ENCODE measurements around the gene SH3RF1.

SH3RF1 gene

DNA sequence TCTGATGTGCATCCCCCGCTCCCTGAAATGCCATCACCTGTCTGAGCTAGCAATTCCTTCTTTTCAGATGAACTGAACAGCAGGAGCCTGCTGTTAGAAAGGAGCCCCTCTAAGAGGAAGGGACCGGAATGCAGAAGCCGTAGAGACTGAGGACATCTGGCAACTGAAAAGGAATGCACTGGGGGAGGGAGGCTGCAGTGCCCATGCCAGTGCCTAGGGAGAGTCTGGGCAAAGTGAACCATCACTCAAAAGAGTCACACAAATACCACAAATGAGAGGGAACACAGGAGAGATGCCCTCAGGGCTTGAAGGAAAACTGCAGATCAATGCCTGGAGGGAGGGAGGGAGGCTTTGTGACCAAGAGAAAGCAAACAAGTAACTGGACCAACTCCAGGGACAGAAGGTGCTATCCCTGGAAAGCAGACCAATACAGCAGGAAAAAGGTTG is 166.8 kb downstream of the SH3RF1 start:
- Histone ChIP-seq H3K36me3 (ENCODE audit: control insufficient read depth, insufficient read depth, low read length) (peaks cover 15% of the 10 kb centered on the region), H3K4me3 (ENCODE audit: low read length) (no peak overlapping the region), H3K4me1 (ENCODE audit: control insufficient read depth, insufficient read depth, low read length) (peaks cover 13% of the 10 kb centered on the region), H3K27me3 (ENCODE audit: control insufficient read depth, insufficient read depth, low read length) (no peaks in the 10 kb centered on the region), H3K9ac (ENCODE audit: low read length) (no peak overlapping the region), H3K27ac (ENCODE audit: low read depth, low read length) (no peak overlapping the region)

DNA sequence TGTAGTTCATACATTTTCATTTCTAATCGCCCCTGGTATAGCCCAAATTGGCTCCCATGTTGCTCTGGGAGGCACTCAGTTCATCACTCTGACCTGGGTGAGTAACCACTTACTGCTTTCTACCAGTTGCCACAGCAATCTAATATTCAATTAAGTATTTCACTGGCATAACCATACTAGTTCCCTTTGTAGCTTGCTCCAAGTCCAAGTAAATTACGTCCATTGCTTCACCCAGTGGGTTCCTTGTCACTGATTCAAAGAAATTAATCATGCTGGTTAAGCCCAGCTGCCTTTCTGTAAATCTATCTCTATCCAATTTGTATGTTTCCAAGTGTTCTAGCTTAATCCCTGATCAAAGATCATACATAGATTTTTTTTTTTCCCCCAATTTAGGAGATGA is 168.7 kb downstream of the SH3RF1 start:
- Histone ChIP-seq H3K27me3 (ENCODE audit: control insufficient read depth, insufficient read depth, low read length) (no peaks in the 10 kb centered on the region), H3K4me3 (ENCODE audit: low read length) (no peak overlapping the region), H3K4me1 (ENCODE audit: control insufficient read depth, insufficient read depth, low read length) (peaks cover 13% of the 10 kb centered on the region), H3K27ac (ENCODE audit: low read depth, low read length) (no peak overlapping the region), H3K9ac (ENCODE audit: low read length) (no peak overlapping the region), H3K36me3 (ENCODE audit: control insufficient read depth, insufficient read depth, low read length) (peaks cover 10% of the 10 kb centered on the region)

DNA sequence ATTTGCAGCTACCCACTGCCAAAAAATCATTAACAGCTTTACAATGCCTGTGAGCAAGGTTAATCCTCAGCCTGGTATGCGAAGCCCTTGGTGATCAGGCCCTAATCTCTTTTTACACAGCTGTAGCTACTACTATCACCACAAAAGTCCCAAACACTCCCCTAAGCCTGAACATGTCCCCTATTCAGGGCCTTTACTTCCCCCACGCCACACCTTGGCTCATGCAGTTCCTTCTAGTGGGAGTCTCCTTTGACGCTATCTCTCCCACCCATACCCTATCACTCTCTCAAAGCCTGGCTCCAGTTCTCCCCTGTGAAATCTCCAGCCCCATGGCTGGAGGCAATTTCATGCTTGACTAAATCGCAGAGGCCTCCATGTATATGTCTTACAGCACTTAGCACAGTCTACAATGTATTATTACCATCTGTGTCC is 170.1 kb downstream of the SH3RF1 start:
- peak overlapping the region; percentile 63 for H3K27ac ChIP-seq (ENCODE audit: low read depth, low read length)
- peaks cover 7% of the 10 kb centered on the region for H3K36me3 ChIP-seq (ENCODE audit: control insufficient read depth, insufficient read depth, low read length)
- no peak overlapping the region for H3K4me3 ChIP-seq (ENCODE audit: low read length)
- no peak overlapping the region for H3K9ac ChIP-seq (ENCODE audit: low read length)
- H3K27me3 ChIP-seq (ENCODE audit: control insufficient read depth, insufficient read depth, low read length), result no peaks in the 10 kb centered on the region
- H3K4me1 ChIP-seq (ENCODE audit: control insufficient read depth, insufficient read depth, low read length), result peaks cover 13% of the 10 kb centered on the region

DNA sequence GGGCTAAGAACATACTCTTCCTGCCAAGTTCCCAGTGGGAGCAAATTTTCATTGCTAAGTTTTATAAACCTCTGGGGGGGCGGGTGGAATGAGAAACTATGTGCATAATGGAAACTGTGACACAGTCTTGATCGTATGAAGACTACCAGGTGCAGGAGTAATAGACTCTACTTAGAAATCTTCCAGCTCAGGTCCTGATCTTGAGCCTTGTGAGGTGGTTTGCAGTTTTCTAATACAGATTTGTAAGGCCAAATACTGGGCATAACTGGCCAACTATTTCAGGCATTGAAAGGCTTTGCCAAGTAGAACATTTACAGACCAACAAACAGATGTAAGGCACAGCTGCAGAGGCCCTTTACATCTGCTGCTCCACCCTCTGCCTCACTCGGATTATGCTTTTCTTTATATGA is 171.0 kb downstream of the SH3RF1 start:
- H3K27me3 ChIP-seq (ENCODE audit: control insufficient read depth, insufficient read depth, low read length), result no peaks in the 10 kb centered on the region
- peak overlapping the region; percentile 63 for H3K27ac ChIP-seq (ENCODE audit: low read depth, low read length)
- no peak overlapping the region for H3K9ac ChIP-seq (ENCODE audit: low read length)
- H3K36me3 ChIP-seq (ENCODE audit: control insufficient read depth, insufficient read depth, low read length), result peaks cover 5% of the 10 kb centered on the region
- no peak overlapping the region for H3K4me3 ChIP-seq (ENCODE audit: low read length)
- peaks cover 13% of the 10 kb centered on the region for H3K4me1 ChIP-seq (ENCODE audit: control insufficient read depth, insufficient read depth, low read length)

DNA sequence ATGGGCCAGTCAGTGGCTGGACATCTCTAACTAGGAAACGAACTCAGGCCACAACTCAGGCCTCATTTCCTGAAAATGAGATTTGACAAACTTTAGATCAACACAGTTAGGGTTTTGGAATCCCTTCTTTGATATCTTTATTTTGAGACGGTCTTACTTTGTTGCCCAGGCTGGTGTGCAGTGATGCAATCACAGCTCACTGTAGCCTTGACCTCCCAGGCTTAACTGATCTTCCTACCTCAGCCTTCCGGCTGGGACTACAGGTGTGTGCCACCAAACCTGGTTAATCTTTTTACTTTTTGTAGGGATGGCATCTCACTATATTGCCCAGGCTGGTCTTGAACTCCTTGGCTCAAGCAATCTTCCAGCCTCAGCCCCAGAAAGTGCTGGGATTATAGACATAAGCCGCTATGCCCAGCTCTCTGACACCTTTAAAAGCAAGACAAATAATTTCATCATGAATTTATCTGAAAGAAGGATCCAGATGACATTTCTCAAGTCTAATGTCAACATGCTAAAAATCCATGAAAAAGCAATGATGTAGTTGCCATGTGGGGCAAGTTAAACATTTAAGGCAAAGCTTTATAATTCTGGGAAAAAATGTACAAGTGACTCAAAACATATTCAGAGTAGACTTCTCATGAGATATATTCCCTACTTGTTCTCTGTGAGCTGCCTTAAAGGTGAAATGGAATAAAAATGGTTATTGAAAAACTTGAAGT is 171.6 kb downstream of the SH3RF1 start:
- Histone ChIP-seq H3K4me3 (ENCODE audit: low read length) (no peak overlapping the region), H3K9ac (ENCODE audit: low read length) (no peak overlapping the region), H3K27me3 (ENCODE audit: control insufficient read depth, insufficient read depth, low read length) (no peaks in the 10 kb centered on the region), H3K27ac (ENCODE audit: low read depth, low read length) (no peak overlapping the region), H3K4me1 (ENCODE audit: control insufficient read depth, insufficient read depth, low read length) (peaks cover 11% of the 10 kb centered on the region), H3K36me3 (ENCODE audit: control insufficient read depth, insufficient read depth, low read length) (peaks cover 5% of the 10 kb centered on the region)

DNA sequence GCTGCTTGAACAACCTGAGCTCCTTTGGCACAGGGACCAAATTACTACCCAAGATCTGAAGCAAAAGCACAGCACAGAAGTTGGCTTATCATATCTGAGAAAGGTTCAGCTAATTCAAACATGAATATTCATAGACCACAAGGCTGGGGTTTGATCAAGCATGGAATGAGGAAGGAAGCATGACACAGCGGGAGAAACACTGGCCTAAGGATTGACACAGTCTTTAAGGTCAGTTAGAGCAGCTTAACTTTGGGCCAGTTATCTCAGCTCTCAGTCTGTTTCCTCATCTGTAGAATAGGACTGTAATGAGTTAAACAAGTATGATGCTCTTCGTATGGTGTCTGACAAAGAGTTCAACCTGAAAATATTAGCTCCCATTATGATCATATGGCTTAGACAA is 172.2 kb downstream of the SH3RF1 start:
- Histone ChIP-seq H3K4me1 (ENCODE audit: control insufficient read depth, insufficient read depth, low read length) (peaks cover 8% of the 10 kb centered on the region), H3K27ac (ENCODE audit: low read depth, low read length) (no peak overlapping the region), H3K4me3 (ENCODE audit: low read length) (no peak overlapping the region), H3K36me3 (ENCODE audit: control insufficient read depth, insufficient read depth, low read length) (peaks cover 2% of the 10 kb centered on the region), H3K9ac (ENCODE audit: low read length) (no peak overlapping the region), H3K27me3 (ENCODE audit: control insufficient read depth, insufficient read depth, low read length) (no peaks in the 10 kb centered on the region)

DNA sequence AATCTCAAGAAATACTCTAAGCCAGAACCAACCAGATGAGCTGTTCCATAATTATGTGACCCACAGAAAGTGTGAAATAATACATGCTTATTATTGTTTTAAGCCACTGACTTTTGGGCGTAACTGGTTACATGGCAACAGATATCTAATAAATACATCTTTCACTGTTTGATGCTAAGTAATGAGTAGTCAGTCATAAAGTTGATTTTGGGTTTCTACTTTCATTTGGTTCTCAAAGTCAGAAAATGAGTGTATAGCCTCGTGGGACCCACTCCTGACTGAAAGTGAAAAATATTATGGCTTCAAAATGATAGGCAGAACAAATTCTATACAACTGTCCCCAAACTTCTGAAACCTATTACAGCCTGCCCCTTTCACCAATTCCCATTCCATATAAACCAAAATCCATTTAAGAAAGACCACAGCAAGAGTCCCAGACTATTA is 172.7 kb downstream of the SH3RF1 start:
- no peak overlapping the region for H3K4me3 ChIP-seq (ENCODE audit: low read length)
- no peaks in the 10 kb centered on the region for H3K27me3 ChIP-seq (ENCODE audit: control insufficient read depth, insufficient read depth, low read length)
- H3K27ac ChIP-seq (ENCODE audit: low read depth, low read length), result no peak overlapping the region
- peaks cover 8% of the 10 kb centered on the region for H3K4me1 ChIP-seq (ENCODE audit: control insufficient read depth, insufficient read depth, low read length)
- H3K36me3 ChIP-seq (ENCODE audit: control insufficient read depth, insufficient read depth, low read length), result peaks cover 2% of the 10 kb centered on the region
- H3K9ac ChIP-seq (ENCODE audit: low read length), result no peak overlapping the region

DNA sequence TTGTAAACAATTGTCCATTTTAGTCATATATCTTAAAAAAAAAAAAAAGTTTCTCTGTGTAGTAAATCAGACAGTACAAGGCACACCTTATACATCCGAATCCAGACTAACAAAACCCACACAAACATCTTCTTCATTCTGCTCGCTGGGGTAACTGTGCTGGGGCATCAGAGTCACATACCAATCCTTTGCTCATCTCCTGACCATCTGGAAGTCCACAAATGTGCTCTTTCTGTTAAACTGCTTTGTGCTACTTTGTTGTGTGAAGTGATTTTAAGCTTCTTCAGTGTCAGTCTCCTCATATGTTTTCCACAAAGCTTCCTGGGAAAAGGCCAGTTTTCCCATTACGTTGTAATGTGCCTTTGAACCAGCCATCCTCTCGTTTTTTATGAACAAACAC is 174.5 kb downstream of the SH3RF1 start:
- H3K27ac ChIP-seq (ENCODE audit: low read depth, low read length), result no peak overlapping the region
- peaks cover 2% of the 10 kb centered on the region for H3K36me3 ChIP-seq (ENCODE audit: control insufficient read depth, insufficient read depth, low read length)
- H3K9ac ChIP-seq (ENCODE audit: low read length), result no peak overlapping the region
- H3K4me3 ChIP-seq (ENCODE audit: low read length), result no peak overlapping the region
- peaks cover 8% of the 10 kb centered on the region for H3K4me1 ChIP-seq (ENCODE audit: control insufficient read depth, insufficient read depth, low read length)
- H3K27me3 ChIP-seq (ENCODE audit: control insufficient read depth, insufficient read depth, low read length), result no peaks in the 10 kb centered on the region

DNA sequence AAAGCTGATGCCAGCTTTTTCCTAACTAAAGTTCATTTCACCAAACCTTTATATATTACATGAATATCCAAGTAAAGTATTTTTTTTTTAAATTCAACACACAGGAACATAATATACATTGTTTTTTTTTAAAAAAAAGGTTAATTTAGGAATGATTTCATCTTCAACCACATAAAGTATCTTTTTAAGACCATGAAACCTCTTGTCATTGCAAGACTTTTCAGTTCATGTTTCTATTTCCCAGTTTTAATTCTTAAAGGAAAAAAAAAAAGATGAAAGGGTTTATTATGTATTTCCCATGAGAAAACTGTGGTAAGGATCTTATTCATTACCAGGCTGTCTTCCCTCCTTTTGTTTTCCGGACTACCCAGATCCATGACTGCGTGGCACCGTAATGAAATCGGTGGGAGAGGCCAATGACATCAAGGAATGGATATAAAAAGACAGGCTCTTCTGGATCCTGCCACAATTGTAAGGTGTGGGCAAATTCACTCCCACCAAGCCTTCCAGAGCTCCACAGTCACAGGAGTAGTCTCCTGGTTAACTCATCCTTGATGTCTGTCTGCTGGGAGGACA is 176.0 kb downstream of the SH3RF1 start:
- Histone ChIP-seq H3K27ac (ENCODE audit: low read depth, low read length) (no peak overlapping the region), H3K36me3 (ENCODE audit: control insufficient read depth, insufficient read depth, low read length) (peaks cover 2% of the 10 kb centered on the region), H3K4me3 (ENCODE audit: low read length) (no peak overlapping the region), H3K4me1 (ENCODE audit: control insufficient read depth, insufficient read depth, low read length) (peaks cover 1% of the 10 kb centered on the region), H3K9ac (ENCODE audit: low read length) (no peak overlapping the region), H3K27me3 (ENCODE audit: control insufficient read depth, insufficient read depth, low read length) (no peaks in the 10 kb centered on the region)

DNA sequence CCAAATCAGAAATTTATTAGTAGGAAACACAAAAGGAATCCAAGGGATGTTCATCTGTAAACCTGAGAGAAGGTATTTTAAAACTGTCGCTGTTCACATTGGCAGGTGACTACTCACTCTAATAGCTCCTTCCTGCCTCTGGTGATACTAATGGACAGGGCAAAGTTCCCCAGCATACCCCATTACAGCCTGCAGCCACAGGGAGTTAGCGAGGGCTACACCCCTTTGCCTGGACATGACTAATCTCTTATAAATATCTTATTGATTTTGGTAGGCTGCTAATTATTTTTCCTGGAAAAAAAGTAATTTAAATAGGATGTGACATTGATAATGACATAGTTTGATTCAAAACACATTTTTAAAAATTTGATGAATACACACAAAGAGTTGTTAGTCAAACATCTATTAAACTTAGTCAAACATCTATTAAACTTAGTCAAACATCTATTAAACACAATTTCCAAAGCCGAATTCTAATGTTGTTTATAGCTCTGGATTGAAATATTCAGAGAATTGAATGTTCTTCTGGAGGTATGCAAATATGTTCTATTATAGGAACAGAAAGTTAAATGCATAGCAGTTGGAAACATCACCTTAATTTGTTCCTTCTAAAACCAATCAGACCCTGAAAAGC is 177.8 kb downstream of the SH3RF1 start:
- Histone ChIP-seq H3K27ac (ENCODE audit: low read depth, low read length) (no peak overlapping the region), H3K9ac (ENCODE audit: low read length) (no peak overlapping the region), H3K27me3 (ENCODE audit: control insufficient read depth, insufficient read depth, low read length) (no peaks in the 10 kb centered on the region), H3K4me3 (ENCODE audit: low read length) (no peak overlapping the region), H3K36me3 (ENCODE audit: control insufficient read depth, insufficient read depth, low read length) (peaks cover 2% of the 10 kb centered on the region), H3K4me1 (ENCODE audit: control insufficient read depth, insufficient read depth, low read length) (no peaks in the 10 kb centered on the region)

DNA sequence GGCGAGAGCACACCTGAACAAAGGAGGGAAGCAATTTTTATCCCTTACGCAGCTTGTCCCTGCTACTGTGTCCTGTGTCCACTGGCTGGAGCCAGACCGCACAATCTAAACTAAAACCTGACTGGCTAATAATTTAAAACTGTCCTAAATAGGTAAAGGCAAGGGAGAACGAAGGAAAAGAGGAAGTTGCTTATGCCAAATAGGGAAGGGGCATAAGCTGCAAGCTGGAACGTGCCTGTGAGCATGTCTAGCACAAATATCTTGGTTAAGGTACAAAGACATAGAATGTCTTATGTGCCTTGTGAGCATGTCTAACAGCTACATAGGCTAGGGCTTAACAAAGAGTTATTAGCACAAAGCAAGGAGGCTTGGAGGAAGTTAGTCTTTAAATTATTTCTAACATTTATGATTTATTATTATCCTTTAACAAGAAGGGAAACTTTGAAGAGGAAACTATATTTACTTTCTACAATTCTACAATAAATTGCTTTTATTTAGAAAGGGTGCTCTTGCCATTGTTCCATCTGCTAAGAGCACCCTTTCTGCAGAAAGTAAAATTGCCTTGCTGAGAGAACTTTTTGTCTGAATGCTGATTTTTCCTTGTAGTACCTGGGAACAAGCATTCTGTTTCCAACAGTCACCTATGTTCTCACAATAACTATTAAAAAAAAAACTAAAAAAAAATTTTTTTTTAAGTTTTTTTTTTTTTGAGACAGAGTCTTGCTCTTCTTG is 180.1 kb downstream of the SH3RF1 start:
- H3K27me3 ChIP-seq (ENCODE audit: control insufficient read depth, insufficient read depth, low read length), result no peaks in the 10 kb centered on the region
- H3K36me3 ChIP-seq (ENCODE audit: control insufficient read depth, insufficient read depth, low read length), result no peaks in the 10 kb centered on the region
- H3K27ac ChIP-seq (ENCODE audit: low read depth, low read length), result no peak overlapping the region
- H3K4me1 ChIP-seq (ENCODE audit: control insufficient read depth, insufficient read depth, low read length), result no peaks in the 10 kb centered on the region
- H3K9ac ChIP-seq (ENCODE audit: low read length), result no peak overlapping the region
- H3K4me3 ChIP-seq (ENCODE audit: low read length), result no peak overlapping the region

DNA sequence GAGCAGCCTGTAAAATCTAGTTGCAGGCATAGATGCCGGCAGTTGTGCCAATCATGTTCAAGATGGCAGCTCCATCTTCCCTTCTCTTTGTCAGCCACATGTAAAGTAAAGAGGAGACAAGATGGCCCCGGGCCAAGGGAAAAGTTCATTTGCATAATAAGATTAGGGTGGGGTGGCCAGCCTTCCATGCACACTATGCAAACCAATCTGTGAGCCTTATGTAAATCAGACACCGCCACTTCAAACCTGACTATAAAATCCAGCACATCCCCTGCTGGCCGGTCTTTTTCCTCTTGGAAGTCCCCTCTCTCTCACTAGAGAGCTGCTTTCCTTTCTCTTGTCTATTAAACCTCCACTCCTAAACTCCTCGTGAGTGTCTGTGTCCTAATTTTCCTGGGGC is 181.8 kb downstream of the SH3RF1 start:
- Histone ChIP-seq H3K36me3 (ENCODE audit: control insufficient read depth, insufficient read depth, low read length) (no peaks in the 10 kb centered on the region), H3K4me3 (ENCODE audit: low read length) (no peak overlapping the region), H3K27ac (ENCODE audit: low read depth, low read length) (no peak overlapping the region), H3K27me3 (ENCODE audit: control insufficient read depth, insufficient read depth, low read length) (no peaks in the 10 kb centered on the region), H3K9ac (ENCODE audit: low read length) (no peak overlapping the region), H3K4me1 (ENCODE audit: control insufficient read depth, insufficient read depth, low read length) (no peaks in the 10 kb centered on the region)

Data from rectal smooth muscle tissue (tissue), 1 donor.